ENCODE measurements around the gene HS3ST4. TPM values are rescaled to one million over a fixed set of nuclear protein-coding genes. Genes with fewer than 3 reads are reported as not detected.

HS3ST4 gene
- total RNA-seq, 1 donor from 2014 or later: 1.5 TPM

DNA sequence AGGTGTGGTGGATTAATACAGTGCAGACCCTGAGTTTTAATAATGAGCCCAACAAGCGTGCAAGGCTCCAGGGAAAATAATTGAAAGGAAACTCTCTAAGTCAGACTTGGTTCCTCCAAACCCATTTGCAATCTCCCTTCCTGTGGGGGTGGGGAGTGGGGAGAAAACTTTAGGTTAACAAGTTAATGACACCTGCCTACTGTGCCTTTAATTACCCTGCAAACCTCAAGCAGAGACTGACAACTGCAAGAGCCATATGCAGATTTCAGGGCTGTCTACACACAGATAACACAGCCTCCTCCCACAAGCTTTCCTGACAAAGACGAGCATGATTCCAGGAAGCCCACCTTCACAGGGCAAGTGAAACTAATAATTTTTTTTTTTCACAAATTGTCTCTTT is 359.3 kb downstream of the HS3ST4 start:
- TF ChIP-seq POLR2A (IDR thresholded peaks at IDR 0.05) (no peak), POLR2AphosphoS5 (IDR thresholded peaks at IDR 0.05; ENCODE audit: insufficient read depth in 1 of 2, low read depth in 1 of 2) (no peak), CTCF (IDR thresholded peaks at IDR 0.05) (no peak)
- no peak overlapping the region for H3K27ac ChIP-seq
- H3K36me3 ChIP-seq: no peaks in the 10 kb centered on the region
- H3K4me1 ChIP-seq: no peaks in the 10 kb centered on the region
- H3K27me3 ChIP-seq: no peaks in the 10 kb centered on the region
- no peak overlapping the region for H3K4me3 ChIP-seq
- H3K9me3 ChIP-seq: no peaks in the 10 kb centered on the region
- DNase-seq (ENCODE audit: extremely low spot score in 2 of 2): no peak
- intact Hi-C loops (cut with DNase I): no loop called here

- TF ChIP-seq POLR2A (IDR thresholded peaks at IDR 0.05) (no peak), POLR2AphosphoS5 (IDR thresholded peaks at IDR 0.05; ENCODE audit: insufficient read depth in 1 of 2, low read depth in 1 of 2) (no peak), CTCF (IDR thresholded peaks at IDR 0.05) (no peak)
- intact Hi-C loops (cut with DNase I): no loop called here
- Histone ChIP-seq H3K27me3 (no peaks in the 10 kb centered on the region), H3K36me3 (no peaks in the 10 kb centered on the region), H3K9me3 (no peaks in the 10 kb centered on the region), H3K4me1 (no peaks in the 10 kb centered on the region), H3K27ac (no peak overlapping the region), H3K4me3 (no peak overlapping the region)
- DNase-seq (ENCODE audit: extremely low spot score in 2 of 2): no peak
These were observed 362.1 kb downstream of the HS3ST4 start for GRCh38 chr16:26053889-26054288.

- intact Hi-C loops (cut with DNase I): no loop called here
- no peaks in the 10 kb centered on the region for H3K9me3 ChIP-seq
- no peaks in the 10 kb centered on the region for H3K27me3 ChIP-seq
These were observed 366.6 kb downstream of the HS3ST4 start for GRCh38 chr16:26058326-26058725.

DNA sequence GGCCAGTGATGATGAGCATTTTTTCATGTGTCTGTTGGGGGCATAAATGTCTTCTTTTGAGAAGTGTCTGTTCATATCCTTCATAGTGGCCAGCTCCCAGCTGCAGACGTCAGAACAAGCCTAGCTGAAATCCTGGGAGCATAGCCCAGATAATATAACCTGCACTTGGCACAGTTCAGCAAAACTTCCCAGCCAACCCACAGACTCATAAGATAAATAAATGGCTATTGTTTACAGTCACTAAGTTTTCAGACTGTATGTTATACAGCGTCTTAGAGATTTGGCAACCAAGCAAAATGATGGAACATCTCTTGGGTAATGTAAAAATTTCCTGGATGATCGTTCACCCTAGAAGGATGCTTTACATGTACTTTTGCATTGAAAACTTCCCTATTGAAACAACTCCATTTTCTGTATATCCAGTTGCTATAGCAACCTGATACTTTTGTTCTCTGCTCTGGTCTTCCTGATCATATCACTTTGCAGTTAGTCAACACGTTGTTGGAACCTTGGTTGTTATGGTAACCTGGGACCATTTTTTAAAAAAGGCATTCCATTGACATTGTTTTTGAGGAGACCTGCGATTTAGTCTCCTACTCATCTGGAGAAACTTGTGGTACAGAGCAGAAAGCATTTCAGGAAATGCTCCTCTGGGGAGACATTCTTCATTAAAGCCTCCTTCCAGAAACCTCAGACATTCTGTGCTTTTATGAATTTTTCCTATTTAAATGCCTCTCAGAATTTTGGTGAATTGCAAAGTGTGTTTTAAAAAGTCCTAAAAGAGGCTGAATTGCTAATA is 378.7 kb downstream of the HS3ST4 start:
- Histone ChIP-seq H3K27ac (no peak overlapping the region), H3K4me3 (no peak overlapping the region), H3K9me3 (no peaks in the 10 kb centered on the region), H3K36me3 (no peaks in the 10 kb centered on the region), H3K4me1 (no peaks in the 10 kb centered on the region), H3K27me3 (no peaks in the 10 kb centered on the region)
- TF ChIP-seq POLR2AphosphoS5 (IDR thresholded peaks at IDR 0.05; ENCODE audit: insufficient read depth in 1 of 2, low read depth in 1 of 2) (no peak), CTCF (IDR thresholded peaks at IDR 0.05) (no peak), POLR2A (IDR thresholded peaks at IDR 0.05) (no peak)
- no peak for DNase-seq (ENCODE audit: extremely low spot score in 2 of 2)
- intact Hi-C loops (cut with DNase I): no loop called here

More at GRCh38 chr16:26058326-26058725, 366.6 kb downstream of the HS3ST4 start:
- Histone ChIP-seq H3K36me3 (no peaks in the 10 kb centered on the region), H3K4me3 (no peak overlapping the region), H3K4me1 (no peaks in the 10 kb centered on the region), H3K27ac (no peak overlapping the region)
- TF ChIP-seq POLR2AphosphoS5 (IDR thresholded peaks at IDR 0.05; ENCODE audit: insufficient read depth in 1 of 2, low read depth in 1 of 2) (no peak), POLR2A (IDR thresholded peaks at IDR 0.05) (no peak), CTCF (IDR thresholded peaks at IDR 0.05) (no peak)
- DNase-seq (ENCODE audit: extremely low spot score in 2 of 2): no peak

Measured in vagina (tissue), 2 donors.